A549 treated with GW870086 at 1 μM for 4 hours (cell line): ENCODE results near the gene NAP1L4. TPM values are rescaled to one million over a fixed set of nuclear protein-coding genes. Genes with fewer than 3 reads are reported as not detected.

Source experiments
- total RNA-seq: library from RNA; stranded (reverse); fragments of 200-300 nt; extraction: Qiagen RNA extraction; gene quantifications from 5 replicates; pipeline ENCODE4 v1.2.3, GENCODE V29; 2022; ENCODE audit warnings: low read depth

The NAP1L4 gene, protein sequence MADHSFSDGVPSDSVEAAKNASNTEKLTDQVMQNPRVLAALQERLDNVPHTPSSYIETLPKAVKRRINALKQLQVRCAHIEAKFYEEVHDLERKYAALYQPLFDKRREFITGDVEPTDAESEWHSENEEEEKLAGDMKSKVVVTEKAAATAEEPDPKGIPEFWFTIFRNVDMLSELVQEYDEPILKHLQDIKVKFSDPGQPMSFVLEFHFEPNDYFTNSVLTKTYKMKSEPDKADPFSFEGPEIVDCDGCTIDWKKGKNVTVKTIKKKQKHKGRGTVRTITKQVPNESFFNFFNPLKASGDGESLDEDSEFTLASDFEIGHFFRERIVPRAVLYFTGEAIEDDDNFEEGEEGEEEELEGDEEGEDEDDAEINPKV
- total RNA-seq, result 112 to 126 TPM (median 117 TPM) in 5 replicates

DNA sequence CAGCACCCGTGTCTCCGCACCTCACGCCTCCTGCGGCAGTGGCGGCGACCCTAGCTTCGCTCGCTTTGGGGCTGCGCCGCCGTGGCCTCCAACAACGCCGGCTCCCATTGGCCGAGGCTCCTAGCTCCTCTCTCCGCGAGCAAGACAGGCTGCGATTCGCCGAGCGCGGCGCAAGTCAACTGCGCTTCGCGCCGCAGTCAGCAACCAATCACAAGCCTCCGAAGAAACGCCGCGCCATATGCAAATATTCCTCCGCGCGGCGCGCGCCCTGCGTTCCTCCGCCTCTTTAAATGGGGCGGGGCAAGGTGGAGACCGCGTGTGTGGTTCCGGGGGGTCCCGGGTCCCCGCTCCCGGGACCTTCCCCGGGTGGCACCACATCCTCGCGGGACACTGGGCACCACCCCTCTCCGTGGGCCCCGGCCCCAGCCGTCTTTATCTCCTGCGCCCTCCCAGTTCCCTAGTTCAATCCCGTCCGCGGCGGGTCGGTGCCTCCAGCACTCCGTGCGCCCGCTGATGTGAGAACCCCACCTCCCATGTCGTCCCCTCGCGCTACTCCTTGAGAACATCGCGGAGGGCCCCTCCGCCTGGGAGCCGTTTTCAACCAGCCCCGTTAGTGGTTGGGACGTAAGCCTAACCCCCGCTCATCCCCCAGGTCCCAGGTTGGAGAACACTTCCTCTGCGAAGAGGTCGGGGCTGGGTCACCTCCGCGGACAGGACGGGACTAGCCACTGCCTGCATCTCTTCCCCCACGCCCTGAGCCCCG is at the start of gene NAP1L4:
Gene NAP1L4 (minus strand): TSS at position 96 of the 763 bp plus-strand sequence. CDS start 13,109 bp downstream, outside the sequence.

DNA sequence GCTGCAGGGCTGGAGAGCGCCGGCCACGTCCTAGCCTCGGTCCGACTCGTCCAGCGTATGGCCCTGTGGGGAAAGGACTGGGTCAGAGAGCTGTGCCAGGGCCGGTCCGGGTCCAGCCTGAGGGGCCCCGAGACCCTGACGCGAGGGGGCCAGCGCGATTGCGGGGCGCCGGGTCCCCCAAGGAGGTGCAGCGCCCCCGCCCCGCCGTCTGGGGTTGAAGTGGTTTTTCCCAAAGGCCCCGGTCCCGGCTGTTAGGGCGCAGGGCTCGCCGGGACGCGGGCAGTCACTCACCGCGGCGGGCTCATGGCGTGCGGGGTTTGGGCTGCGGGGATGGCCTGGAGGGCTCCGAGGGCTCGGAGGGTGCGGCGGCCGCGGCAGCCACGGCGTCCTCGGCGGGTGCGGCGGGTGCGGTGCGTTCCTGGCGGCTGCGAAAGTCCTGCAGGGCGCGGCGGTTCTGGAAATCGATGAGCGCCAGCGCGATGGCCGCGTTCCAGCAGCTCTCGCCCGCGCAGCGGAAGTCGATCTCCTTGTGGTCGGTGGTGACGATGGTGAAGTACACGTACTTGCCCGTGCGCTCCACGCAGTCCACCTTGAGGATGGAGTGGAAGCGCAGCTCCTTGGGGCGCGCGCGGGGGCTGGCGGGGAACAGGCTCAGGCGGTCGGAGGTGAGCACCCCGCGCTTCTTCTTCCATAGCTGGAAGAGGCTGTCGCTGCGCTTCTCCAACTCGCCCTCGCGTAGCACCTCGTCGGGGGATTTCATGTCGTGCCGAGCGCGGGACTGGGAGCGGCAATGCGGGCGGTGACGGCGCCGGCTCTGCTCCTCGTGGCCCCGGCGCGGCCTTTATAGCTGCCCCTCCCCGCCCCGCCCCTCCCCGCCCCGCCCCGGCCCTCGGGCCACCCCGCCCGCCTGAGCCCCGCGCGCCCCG is 63.3 kb downstream of the NAP1L4 start, which contains the start of gene PHLDA2:
Gene PHLDA2 (minus strand): TSS at position 816 of the 926 bp plus-strand sequence. CDS start 56 bp downstream, at position 760.

Other genes starting within 250 kb of the NAP1L4 start
- gene CDKN1C, start 106.6 kb downstream of the NAP1L4 start, total RNA-seq, result 2.6 to 3.6 TPM (median 3.0 TPM) in 5 replicates
- gene PHLDA2, start 62.9 kb downstream of the NAP1L4 start, total RNA-seq, result 112 to 145 TPM (median 119 TPM) in 5 replicates
- 58.2 to 69.5 TPM (median 62.4 TPM) in 5 replicates for gene CARS1, start 65.1 kb upstream of the NAP1L4 start, total RNA-seq
- gene OSBPL5, start 173.0 kb upstream of the NAP1L4 start, total RNA-seq, result 6.4 to 8.3 TPM (median 7.0 TPM) in 5 replicates
- gene MRGPRG, start 226.5 kb upstream of the NAP1L4 start, total RNA-seq, result not detected in 5 replicates
- 0.14 to 0.17 TPM in 2 of 5 replicates, not detected in the others for gene MRGPRE, start 240.1 kb upstream of the NAP1L4 start, total RNA-seq